Heart left ventricle (tissue), 16 donors: ENCODE results near the gene CD99L2. TPM values are rescaled to one million over a fixed set of nuclear protein-coding genes. Genes with fewer than 3 reads are reported as not detected.

Experiments
- ATAC-seq, 4 donors: fragments of 200-7000 bp; cut with Tn5 transposase; one replicate each; pipeline ENCODE4 v1.9.1; 2020 to 2022; ENCODE audit warnings: moderate library complexity in 4 of 4, mild to moderate bottlenecking in 3 of 4, moderate number of reproducible peaks in 1 of 4
- DNase-seq, 5 donors: peaks; one replicate each; pipeline ENCODE4 v3.0.0-alpha.2; 2020
- H3K27ac ChIP-seq, 12 donors: fragments of 200-600 bp; sonication (generic) in 4 of 12; one replicate each; pipeline versions ENCODE4 v1.5.0 to v1.8.0; 2016 to 2022; ENCODE audit warnings: mild to moderate bottlenecking in 2 of 12
- H3K27me3 ChIP-seq, 9 donors: fragments of 200-600 bp; sonication (generic) in 2 of 9; one replicate each; pipeline versions ENCODE4 v1.5.1 to v1.8.0; 2016 to 2022; ENCODE audit warnings: mild to moderate bottlenecking in 3 of 9
- H3K36me3 ChIP-seq, 9 donors: fragments of 200-600 bp; sonication (generic) in 2 of 9; one replicate each; pipeline versions ENCODE4 v1.5.0 to v1.8.0; 2018 to 2022; ENCODE audit warnings: mild to moderate bottlenecking in 2 of 9
- H3K4me1 ChIP-seq, 12 donors: fragments of 200-600 bp; sonication (generic) in 4 of 12; one replicate each; pipeline versions ENCODE4 v1.5.0 to v1.8.0; 2016 to 2022; ENCODE audit warnings: mild to moderate bottlenecking in 3 of 12
- H3K4me3 ChIP-seq, 12 donors: fragments of 200-600 bp; sonication (generic) in 4 of 12; one replicate each; pipeline versions ENCODE4 v1.5.0 to v1.8.0; 2017 to 2022; ENCODE audit warnings: mild to moderate bottlenecking in 9 of 12, moderate library complexity in 4 of 12
- H3K9me3 ChIP-seq, 12 donors: fragments of 200-600 bp; sonication (generic) in 4 of 12; one replicate each; pipeline versions ENCODE4 v1.5.0 to v1.8.0; 2016 to 2022; ENCODE audit warnings: mild to moderate bottlenecking in 1 of 12
- CTCF ChIP-seq, 12 donors: fragments of 200-600 bp; sonication (generic) in 4 of 12; IDR thresholded peaks; one replicate each; pipeline versions ENCODE4 v1.5.0 to v1.8.0; 2018 to 2022; ENCODE audit warnings: antibody characterized with exemption in 12 of 12, mild to moderate bottlenecking in 5 of 12
- POLR2A ChIP-seq, 2 donors: fragments of 450-650 bp; IDR thresholded peaks; one replicate each; pipeline ENCODE4 v1.6.1; 2017; ENCODE audit warnings: antibody characterized with exemption in 2 of 2, mild to moderate bottlenecking in 2 of 2, moderate library complexity in 2 of 2
- WGBS, 4 donors: extraction: QIAGEN DNeasy Blood & Tissue Kit in 2 of 4; methylation state at CpG; one replicate each; pipeline versions ENCODE4 v1.1.5 to v1.1.7; 2013 to 2018; 5-methylcytosine and 5-hydroxymethylcytosine counted together
- intact Hi-C, 10 donors: fragments of 100-400 bp; cut with DNase I; formaldehyde crosslinking; loops; one replicate each; pipeline versions ENCODE4 v1.11.1 to v1.14.2; 2022
- polyA plus RNA-seq, 2 donors: library from polyadenylated mRNA; stranded (reverse); fragments of 200-250 nt; gene quantifications; one replicate each; pipeline ENCODE4 v1.2.3, GENCODE V29; 2013
- total RNA-seq, 9 donors: library from RNA; depleted of rRNA in 2 of 9; stranded (reverse); fragments of >200 nt in 2 of 9; fragmentation: NEBNext Ultra II Directional in 3 of 9; extraction: Animal tissue kit (Norgen Biotek cat#: 25700) in 3 of 9; gene quantifications; one replicate each; pipeline versions ENCODE4 v1.1.0 to v1.2.4, GENCODE V29; 2016 to 2023
- donor health status: ischemic (EF 13 %, LVEDD 7.1; RV severe dilation, severe dysfunction).
- donor health status: healthy with polysubstance abuse.
- donor health status: DM: no; HTN: yes; CAD: no.
- donor health status: DM: no; HTN: no; CAD: no.
- donor health status: ischemic (EF 25% LVEDD 6.9; RV normal size, moderate dysfunction).
- donor health status: ischemic (EF 25% LVEDD 5.7; RV mildly dilated, moderate dysfunction).
- donor health status: healthy.
- donor health status: DM: yes; HTN: yes; CAD: no.
- donor health status: ischemic (EF 35%, LVEDD 5.7; RV mildly dilated, moderate dysfunction).
- donor health status: nonischemic (EF 11% LVEDD 7.7; RV severe dilation, severe dysfunction).
- donor health status: DM: yes; HTN: yes; CAD: no.
- donor health status: PGD.
- donor health status: ischemic (EF 29% LVEDD 5.4; RV normal size, mild dysfunction).
- donor health status: nonischemic (EF 23%, LVEDD 6.1; RV moderate dilation, normal function).

The CD99L2 gene
- total and polyA plus RNA-seq, 11 donors: 51.9 to 115 (median 82.1) TPM

- Histone ChIP-seq H3K4me1 (peaks cover 0 to 15% (median 8%) of the 10 kb centered on the region in 12 donors), H3K36me3 (peaks cover 0 to 12% (median 0%) of the 10 kb centered on the region in 9 donors), H3K9me3 (no peaks in the 10 kb centered on the region), H3K27ac (no peak overlapping the region), H3K4me3 (no peak overlapping the region), H3K27me3 (no peaks in the 10 kb centered on the region)
- intact Hi-C loops: no loop called here
- 55 to 57% (median 56%) methylated on average over 4 to 9 of the region's 9 CpGs for WGBS, 4 donors
- TF ChIP-seq POLR2A (IDR thresholded peaks at IDR 0.05): no peak
- no peak for TF ChIP-seq CTCF (IDR thresholded peaks at IDR 0.05)
- ATAC-seq: peak in 3 of 4 donors; percentile 29 to 61 (median 35)
- peak in 3 of 5 donors; percentile 31 to 45 (median 32) for DNase-seq
Observed at GRCh38 chrX:150767045-150767395, 131.4 kb downstream of the CD99L2 start.

DNA sequence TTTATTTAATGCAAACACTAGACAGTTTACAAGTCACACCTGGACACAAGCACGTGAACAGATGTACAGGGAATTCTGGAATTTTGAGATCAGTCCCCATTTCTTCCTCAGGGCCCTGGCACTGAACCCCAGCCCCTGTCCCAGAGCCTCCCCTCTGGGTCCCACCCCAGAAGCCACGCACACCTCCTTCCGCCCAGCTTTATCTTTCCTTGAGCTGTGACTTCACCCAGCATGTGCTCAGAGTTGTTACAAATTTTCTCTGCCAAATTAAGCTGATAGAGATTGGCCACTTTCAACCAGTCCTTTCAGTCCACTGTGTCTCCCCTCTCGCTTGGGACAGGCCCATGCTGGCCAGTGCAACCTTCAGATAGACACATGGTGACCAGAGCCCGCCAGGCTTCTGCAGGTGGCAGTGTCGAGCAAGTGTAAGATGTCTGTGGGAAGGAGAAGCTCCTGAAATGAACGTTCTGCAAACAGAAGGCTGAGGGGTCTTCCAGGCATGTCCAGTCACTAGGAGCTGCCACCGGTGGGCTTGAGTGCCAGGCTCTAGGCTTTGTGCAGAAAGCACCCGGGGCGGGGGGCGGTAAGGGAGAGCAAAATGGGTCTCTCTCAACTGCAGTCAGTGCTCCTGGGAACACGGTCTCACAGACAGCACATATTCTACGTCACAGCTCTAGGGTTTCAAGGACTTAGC, 132.0 kb downstream of the CD99L2 start:
- DNase-seq: no peak
- WGBS, 4 donors: 79 to 86% (median 81%) methylated on average over 13 of the region's 13 CpGs
- H3K27ac ChIP-seq: no peak overlapping the region
- peak in 2 of 4 donors; percentile 13 to 15 for ATAC-seq
- intact Hi-C loops: no loop called here
- peaks cover 0 to 15% (median 8%) of the 10 kb centered on the region in 12 donors for H3K4me1 ChIP-seq
- H3K4me3 ChIP-seq: no peak overlapping the region
- peaks cover 0 to 12% (median 0%) of the 10 kb centered on the region in 9 donors for H3K36me3 ChIP-seq
- no peaks in the 10 kb centered on the region for H3K9me3 ChIP-seq
- TF ChIP-seq CTCF (IDR thresholded peaks at IDR 0.05) (peak in 1 of 12 donors; percentile 11), POLR2A (IDR thresholded peaks at IDR 0.05) (no peak)
- H3K27me3 ChIP-seq: no peaks in the 10 kb centered on the region

DNA sequence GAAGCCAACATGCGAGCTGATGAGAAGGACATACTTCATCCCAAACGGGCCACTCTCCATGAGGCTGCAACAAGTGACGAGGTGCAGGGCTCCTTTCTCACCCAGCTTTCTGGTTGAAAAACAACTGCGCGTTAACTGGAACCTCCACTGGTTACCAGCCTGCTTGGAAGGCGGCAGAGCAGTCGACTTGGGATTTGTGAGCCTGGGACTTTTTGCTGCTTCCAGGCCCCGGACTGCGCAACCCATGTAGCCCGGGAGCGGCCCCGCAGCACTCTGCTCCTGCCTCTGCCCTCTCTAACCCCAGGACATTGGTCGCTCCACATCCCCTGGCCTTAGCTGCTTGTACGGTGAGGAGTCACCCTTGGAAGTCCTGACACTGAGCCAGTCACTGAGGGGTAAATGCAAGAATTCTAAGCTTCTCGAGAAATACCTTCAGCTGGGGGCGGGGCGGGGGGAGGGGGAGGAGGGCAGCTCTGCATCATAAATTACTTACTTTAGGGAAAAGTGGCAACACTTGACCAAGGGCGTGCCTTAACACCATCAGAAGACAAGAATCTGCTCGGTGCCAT, 132.6 kb downstream of the CD99L2 start:
- H3K36me3 ChIP-seq: peaks cover 0 to 12% (median 0%) of the 10 kb centered on the region in 9 donors
- no peaks in the 10 kb centered on the region for H3K27me3 ChIP-seq
- H3K9me3 ChIP-seq: no peaks in the 10 kb centered on the region
- TF ChIP-seq POLR2A (IDR thresholded peaks at IDR 0.05): no peak
- no peak for TF ChIP-seq CTCF (IDR thresholded peaks at IDR 0.05)
- peaks cover 0 to 15% (median 8%) of the 10 kb centered on the region in 12 donors for H3K4me1 ChIP-seq
- H3K27ac ChIP-seq: no peak overlapping the region
- WGBS, 4 donors: 87 to 94% (median 90%) methylated on average over 15 to 19 of the region's 19 CpGs
- no peak overlapping the region for H3K4me3 ChIP-seq
- DNase-seq (no peak), ATAC-seq (no peak)
- intact Hi-C loops: no loop called here

GRCh38 chrX:150765237-150765636, 133.2 kb downstream of the CD99L2 start:
- no peak for ATAC-seq
- TF ChIP-seq POLR2A (IDR thresholded peaks at IDR 0.05) (no peak), CTCF (IDR thresholded peaks at IDR 0.05) (no peak)
- peaks cover 0 to 15% (median 8%) of the 10 kb centered on the region in 12 donors for H3K4me1 ChIP-seq
- H3K9me3 ChIP-seq: no peaks in the 10 kb centered on the region
- H3K27ac ChIP-seq: no peak overlapping the region
- no peak overlapping the region for H3K4me3 ChIP-seq
- no peaks in the 10 kb centered on the region for H3K27me3 ChIP-seq
- intact Hi-C loops: no loop called here
- no peak for DNase-seq
- 83 to 91% (median 87%) methylated on average over 9 of the region's 9 CpGs for WGBS, 4 donors
- H3K36me3 ChIP-seq: peaks cover 0 to 10% (median 0%) of the 10 kb centered on the region in 9 donors
